MM.1S (cell line): ENCODE measurements around the gene RBM34.

Source experiments
- EZH2phosphoT487 ChIP-seq: fragments of 300-600 bp; sonication (generic); IDR thresholded peaks from 2 replicates; pipeline ENCODE4 v1.6.1; 2018; ENCODE audit warnings: antibody characterized with exemption, low read length
- TF ChIP-seq, protein P1 (sequence below): fragments of 300-600 bp; sonication (generic); IDR thresholded peaks from 2 replicates; pipeline ENCODE4 v1.5.1; 2016; ENCODE audit warnings: antibody characterized with exemption, low read length, mixed read lengths

DNA sequence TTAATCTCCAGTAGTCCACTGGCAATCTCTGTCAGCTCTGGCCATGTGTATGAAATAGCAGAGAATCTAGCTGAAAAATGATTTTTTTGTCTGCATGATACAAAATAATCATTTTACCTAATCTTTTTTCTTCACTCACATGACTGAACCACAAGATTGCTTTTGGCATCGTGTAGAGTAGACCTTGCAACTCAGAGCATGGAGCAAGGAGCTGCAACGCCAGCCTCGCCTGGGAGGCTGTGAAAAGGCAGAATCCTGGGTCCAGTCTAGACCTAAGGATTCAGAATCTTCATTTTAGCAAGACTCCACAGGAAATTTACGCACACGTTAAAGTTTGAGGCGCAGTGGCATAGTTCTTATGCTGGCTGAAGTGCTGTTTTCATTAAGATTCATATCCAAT is 72.6 kb downstream of the RBM34 start:
- TF ChIP-seq, protein P1, sequence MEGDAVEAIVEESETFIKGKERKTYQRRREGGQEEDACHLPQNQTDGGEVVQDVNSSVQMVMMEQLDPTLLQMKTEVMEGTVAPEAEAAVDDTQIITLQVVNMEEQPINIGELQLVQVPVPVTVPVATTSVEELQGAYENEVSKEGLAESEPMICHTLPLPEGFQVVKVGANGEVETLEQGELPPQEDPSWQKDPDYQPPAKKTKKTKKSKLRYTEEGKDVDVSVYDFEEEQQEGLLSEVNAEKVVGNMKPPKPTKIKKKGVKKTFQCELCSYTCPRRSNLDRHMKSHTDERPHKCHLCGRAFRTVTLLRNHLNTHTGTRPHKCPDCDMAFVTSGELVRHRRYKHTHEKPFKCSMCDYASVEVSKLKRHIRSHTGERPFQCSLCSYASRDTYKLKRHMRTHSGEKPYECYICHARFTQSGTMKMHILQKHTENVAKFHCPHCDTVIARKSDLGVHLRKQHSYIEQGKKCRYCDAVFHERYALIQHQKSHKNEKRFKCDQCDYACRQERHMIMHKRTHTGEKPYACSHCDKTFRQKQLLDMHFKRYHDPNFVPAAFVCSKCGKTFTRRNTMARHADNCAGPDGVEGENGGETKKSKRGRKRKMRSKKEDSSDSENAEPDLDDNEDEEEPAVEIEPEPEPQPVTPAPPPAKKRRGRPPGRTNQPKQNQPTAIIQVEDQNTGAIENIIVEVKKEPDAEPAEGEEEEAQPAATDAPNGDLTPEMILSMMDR: no peak
- TF ChIP-seq EZH2phosphoT487: no peak
